Epithelial cell of prostate (primary cell): ENCODE results near the gene CAPN2.
"Not testable (repeated sequence)": the region's sequence is repeated elsewhere in the genome, so short reads cannot be mapped to it uniquely, and the experiment has no call there.

Source experiments
- DNase-seq: peaks from one replicate; pipeline ENCODE4 v3.0.0-alpha.2; 2011; ENCODE audit warnings: low read depth, low spot score
- H3K27ac ChIP-seq: fragments of 450-650 bp; 2 replicates; pipeline ENCODE4 v1.5.1; 2017; ENCODE audit warnings: mild to moderate bottlenecking

CAPN2 gene

DNA sequence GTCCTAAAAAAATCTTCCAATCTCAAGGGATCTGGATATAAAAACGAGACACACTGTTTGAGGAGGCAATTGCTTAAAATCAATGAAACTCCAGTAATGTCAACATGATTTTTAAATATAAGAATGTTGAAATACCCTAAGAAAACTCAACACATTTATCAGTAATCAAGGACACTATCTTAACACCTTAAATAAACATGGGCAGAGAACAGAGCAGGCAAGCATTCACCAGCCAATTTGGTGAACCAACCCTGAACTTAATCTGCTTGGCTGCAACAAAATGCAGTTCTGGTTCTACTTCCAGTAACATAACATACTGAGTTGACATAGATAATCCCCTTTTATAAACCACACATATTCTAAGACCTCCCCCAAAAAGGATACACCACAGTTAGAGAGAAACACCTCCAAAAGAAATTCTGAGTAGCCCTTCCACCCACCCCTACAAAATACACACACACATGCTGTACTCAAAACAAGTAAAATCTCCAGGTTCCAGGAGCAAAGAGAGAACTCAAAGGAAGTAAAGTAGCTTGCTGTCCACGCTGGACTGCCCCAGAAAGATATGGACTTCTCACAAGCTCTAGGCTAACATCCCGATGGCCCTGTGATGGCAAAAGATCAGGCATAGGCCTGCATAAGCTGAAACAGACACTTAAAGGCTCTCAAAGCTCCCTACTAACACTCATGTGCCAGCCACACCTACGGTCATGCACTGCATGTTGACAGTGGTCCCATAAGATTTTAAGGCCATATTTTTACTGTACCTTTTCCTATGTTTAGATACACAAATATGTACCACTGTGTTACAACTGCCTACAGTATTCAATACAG is 102.9 kb downstream of the CAPN2 start:
- peak overlapping the region; percentile 32 for H3K27ac ChIP-seq
- DNase-seq: no peak

DNA sequence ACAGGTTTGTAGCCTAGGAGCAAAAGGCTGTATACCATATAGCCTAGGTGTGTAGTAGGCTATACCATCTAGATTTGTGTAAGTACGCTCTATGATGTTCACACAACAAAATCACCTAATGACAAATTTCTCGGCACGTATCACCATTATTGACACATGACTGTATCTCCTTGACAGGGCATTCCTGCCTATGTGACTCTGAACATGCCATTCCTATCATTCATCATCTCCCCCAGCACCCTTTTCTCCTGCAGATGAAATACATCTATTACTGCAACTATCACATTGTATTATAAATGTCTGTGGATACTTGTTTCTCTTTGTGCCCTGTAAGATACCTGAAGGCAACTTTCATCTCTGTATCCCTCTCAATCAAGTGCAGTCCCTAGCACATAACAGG is 103.5 kb downstream of the CAPN2 start:
- peak overlapping the region; percentile 32 for H3K27ac ChIP-seq
- DNase-seq: no peak

DNA sequence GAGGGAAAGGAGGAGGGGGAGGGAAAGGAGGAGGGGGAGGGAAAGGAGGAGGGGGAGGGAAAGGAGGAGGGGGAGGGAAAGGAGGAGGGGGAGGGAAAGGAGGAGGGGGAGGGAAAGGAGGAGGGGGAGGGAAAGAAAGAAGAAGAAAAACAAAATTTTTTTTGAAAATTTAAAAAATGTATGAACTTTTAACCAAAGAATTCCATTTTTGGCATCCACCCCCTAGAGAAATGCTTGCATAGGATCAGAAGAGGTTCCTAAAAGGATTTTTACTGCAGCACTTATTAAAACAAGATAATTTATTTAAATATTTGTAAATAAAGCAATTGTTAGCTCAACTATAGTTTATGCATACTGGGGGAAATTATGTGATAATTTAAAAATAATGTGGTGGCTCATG is 104.9 kb downstream of the CAPN2 start:
- H3K27ac ChIP-seq, DNase-seq: not testable (repeated sequence)

DNA sequence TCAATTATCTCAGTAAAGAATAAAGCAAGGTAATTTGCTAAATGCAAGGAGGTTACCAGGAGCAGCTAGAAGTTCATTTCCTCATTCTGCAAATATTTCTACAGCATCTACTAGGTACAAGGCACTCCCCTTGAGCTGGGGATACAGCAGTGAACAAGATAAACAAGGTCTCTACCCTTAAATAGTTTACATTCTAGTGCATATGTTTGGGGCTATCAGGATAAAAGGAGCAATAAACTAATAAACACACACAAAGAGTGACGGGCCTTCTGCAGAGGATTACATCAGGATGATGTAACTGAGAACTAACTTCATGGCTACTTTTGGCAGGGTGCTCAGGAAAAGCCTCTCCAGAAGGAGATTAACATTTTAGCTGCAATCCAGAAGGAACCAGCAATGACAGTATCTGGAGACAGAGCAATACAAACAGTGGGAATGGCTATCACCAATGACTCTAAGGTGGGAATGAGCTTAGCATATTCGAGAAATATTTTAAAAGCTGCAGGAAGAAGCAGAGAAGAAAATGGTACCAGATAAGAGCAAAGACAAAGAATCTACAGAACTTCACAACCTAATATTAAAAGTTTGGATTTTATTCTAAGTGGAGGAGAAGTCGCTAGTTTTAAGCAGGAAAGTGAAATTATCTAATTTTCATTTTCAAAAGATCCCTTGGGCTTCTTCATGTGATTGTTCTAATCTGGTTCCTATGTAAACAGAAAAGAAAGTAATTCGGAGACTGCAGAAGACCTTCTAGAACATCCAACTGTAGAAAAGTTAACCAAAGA is 107.6 kb downstream of the CAPN2 start:
- H3K27ac ChIP-seq: peak overlapping the region; percentile 39
- no peak for DNase-seq

DNA sequence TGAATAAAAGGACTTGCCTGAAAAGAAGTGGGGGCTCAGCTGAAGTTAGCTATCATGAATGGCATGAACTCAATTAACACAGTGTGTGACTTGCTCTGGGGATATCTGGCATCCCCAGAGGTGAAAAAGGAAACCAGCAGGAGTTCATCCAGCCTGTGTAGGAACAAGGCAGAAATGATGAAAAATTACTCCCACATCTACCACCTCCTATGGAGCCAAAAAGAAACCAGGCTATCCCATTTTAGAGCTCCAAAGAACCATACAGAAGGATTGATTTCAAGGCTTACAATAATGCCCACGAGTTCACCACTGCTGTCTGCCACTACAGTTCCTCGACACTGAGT is 108.1 kb downstream of the CAPN2 start:
- H3K27ac ChIP-seq: peak overlapping the region; percentile 39
- no peak for DNase-seq

DNA sequence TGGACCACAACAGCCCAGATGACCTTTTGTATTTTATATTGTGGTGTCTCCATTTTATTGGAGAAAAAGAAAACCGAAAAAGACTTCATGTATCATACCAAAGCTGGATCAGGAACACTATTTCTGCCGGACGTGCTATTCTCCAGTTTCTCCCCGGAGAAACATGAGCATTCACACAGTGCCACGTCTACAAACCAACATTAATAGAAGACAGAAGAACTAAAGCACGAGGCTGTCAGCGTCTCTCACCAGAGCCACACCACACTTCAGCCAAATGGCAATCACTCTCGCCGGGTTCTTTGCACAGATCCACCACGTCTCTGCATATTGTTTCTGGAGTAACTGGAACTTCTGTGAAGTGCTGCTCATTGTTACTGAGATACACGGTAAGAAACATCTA is 108.6 kb downstream of the CAPN2 start:
- H3K27ac ChIP-seq: peak overlapping the region; percentile 39
- DNase-seq: no peak

DNA sequence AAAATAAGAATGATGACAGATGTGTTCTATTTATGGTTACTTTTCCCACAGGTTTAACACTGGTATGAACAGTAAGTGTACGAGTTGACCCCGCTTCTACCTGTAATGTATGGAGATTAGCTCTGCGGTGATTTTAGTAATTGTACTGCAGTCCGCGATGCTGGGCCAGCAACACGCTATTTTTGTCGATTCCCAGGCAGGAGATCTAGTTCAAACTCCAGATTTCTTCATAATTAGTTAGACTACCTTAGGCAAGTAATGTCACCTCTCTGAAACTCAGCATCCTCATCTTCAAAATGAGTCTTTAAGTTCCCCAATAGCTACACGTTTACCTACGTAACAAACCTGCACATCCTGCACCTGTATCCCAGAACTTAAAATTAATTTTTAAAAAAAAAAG is 111.9 kb downstream of the CAPN2 start:
- H3K27ac ChIP-seq: no peak overlapping the region
- DNase-seq: no peak

DNA sequence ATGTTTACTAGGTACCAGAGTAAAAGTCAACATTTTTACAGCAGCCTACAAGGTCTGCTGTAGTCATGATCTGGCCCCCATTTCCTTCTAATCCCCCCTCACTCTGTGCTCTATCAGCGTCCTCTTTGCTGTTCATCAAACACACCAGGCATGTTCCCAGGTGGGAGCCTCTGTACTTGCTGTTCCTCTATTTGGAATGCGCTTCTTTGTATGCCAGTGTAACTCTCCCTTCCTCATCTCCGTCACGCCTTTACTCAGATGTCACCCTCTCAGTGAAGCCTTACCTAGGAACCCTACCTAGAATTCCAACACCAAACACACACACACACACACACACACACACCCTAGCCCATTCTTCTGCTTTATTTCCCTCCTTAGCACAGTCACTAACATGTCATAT is 112.4 kb downstream of the CAPN2 start:
- DNase-seq: no peak
- H3K27ac ChIP-seq: no peak overlapping the region
